Hepatocyte (in vitro differentiated cells): ENCODE measurements around the gene CDON. TPM values are rescaled to one million over a fixed set of nuclear protein-coding genes. Genes with fewer than 3 reads are reported as not detected.
"Not testable (repeated sequence)": the region's sequence is repeated elsewhere in the genome, so short reads cannot be mapped to it uniquely, and the experiment has no call there.

Source experiments
- DNase-seq: peaks from one replicate; pipeline ENCODE4 v3.0.0-alpha.2; 2016; ENCODE audit warnings: low spot score
- H2AFZ ChIP-seq: fragments of 200-600 bp; sonication (generic); 2 replicates; pipeline ENCODE4 v1.6.0; 2016; ENCODE audit warnings: antibody characterized with exemption, mild to moderate bottlenecking
- H3K27ac ChIP-seq: fragments of 200-600 bp; sonication (generic); 2 replicates; pipeline ENCODE4 v1.5.1; 2016; ENCODE audit warnings: mild to moderate bottlenecking
- H3K27me3 ChIP-seq: fragments of 200-600 bp; sonication (generic); 2 replicates; pipeline ENCODE4 v1.6.1; 2016
- H3K36me3 ChIP-seq: fragments of 200-600 bp; sonication (generic); replicated peaks from 2 replicates; pipeline ENCODE4 v1.5.1; 2016; ENCODE audit warnings: low read depth; ENCODE audit not compliant: insufficient read depth
- H3K4me1 ChIP-seq: fragments of 200-600 bp; sonication (generic); 2 replicates; pipeline ENCODE4 v1.5.1; 2016; ENCODE audit warnings: mild to moderate bottlenecking, moderate library complexity; ENCODE audit not compliant: insufficient read depth
- H3K4me2 ChIP-seq: fragments of 200-600 bp; sonication (generic); 2 replicates; pipeline ENCODE4 v1.6.0; 2016
- H3K4me3 ChIP-seq: fragments of 200-600 bp; sonication (generic); 2 replicates; pipeline ENCODE4 v1.5.1; 2016; ENCODE audit warnings: mild to moderate bottlenecking
- H3K79me2 ChIP-seq: fragments of 200-600 bp; sonication (generic); 2 replicates; pipeline ENCODE4 v1.6.0; 2017; ENCODE audit warnings: mild to moderate bottlenecking
- H3K9me2 ChIP-seq: fragments of 200-600 bp; sonication (generic); replicated peaks from 2 replicates; pipeline ENCODE4 v1.6.0; 2017; ENCODE audit warnings: mild to moderate bottlenecking; ENCODE audit not compliant: insufficient read depth
- H3K9me3 ChIP-seq: fragments of 200-600 bp; sonication (generic); 2 replicates; pipeline ENCODE4 v1.5.1; 2016; ENCODE audit warnings: low read depth, mild to moderate bottlenecking
- H4K20me1 ChIP-seq: fragments of 200-600 bp; sonication (generic); 2 replicates; pipeline ENCODE4 v1.6.0; 2016; ENCODE audit warnings: mild to moderate bottlenecking; ENCODE audit not compliant: insufficient read depth, poor library complexity, severe bottlenecking
- EZH2 ChIP-seq: fragments of 200-600 bp; sonication (generic); IDR thresholded peaks from 2 replicates; pipeline ENCODE4 v1.6.1; 2016; ENCODE audit warnings: antibody characterized with exemption, mild to moderate bottlenecking, borderline replicate concordance
- EZH2phosphoT487 ChIP-seq: fragments of 200-600 bp; sonication (generic); IDR thresholded peaks from one replicate; pipeline ENCODE4 v1.6.1; 2018; ENCODE audit warnings: antibody characterized with exemption, mild to moderate bottlenecking, low read depth, moderate library complexity; ENCODE audit not compliant: unreplicated experiment, severe bottlenecking
- WGBS: methylation state at CpG from one replicate; pipeline ENCODE4 v1.1.6; 2016; ENCODE audit warnings: low lambda C conversion rate; ENCODE audit errors: missing lambda C conversion rate; 5-methylcytosine and 5-hydroxymethylcytosine counted together
- polyA plus RNA-seq: library from polyadenylated mRNA; unstranded; fragments of >200 nt; fragmentation: Nextera tagmentation; extraction: Ambion mirVana; gene quantifications from 2 replicates; pipeline ENCODE4 v1.2.1, GENCODE V29; 2016
- total RNA-seq: library from RNA; depleted of rRNA; stranded (reverse); fragments of >200 nt; gene quantifications from 2 replicates; pipeline ENCODE4 v1.2.3, GENCODE V29; 2014
- TF ChIP-seq, protein P1 (sequence below): fragments of 200-600 bp; sonication (generic); IDR thresholded peaks from 2 replicates; pipeline ENCODE4 v1.5.1; 2016; ENCODE audit warnings: antibody characterized with exemption, mild to moderate bottlenecking; ENCODE audit not compliant: poor library complexity

Gene CDON
- total and polyA plus RNA-seq, 2 experiments from 2014 or later: 17.5 to 41.9 TPM

DNA sequence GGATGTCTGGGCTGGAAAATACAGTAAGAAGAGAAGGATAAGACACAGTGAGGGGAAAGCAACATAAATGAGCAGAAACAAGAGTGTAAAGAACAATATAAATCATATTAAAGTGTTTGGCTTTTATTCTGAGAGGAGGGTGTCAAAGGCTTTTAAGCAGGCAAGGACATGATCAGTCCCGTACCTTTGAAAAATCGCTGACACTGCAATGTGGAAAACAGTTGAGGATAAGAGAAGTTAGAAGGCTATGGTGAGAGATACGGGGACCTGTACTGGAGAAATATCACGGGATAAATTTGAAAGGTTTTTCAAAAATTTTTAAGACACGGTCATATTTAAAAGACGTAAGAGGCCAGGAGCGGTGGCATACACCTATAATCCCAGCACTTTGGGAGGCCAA lies 30.3 kb downstream of the CDON start:
- Histone ChIP-seq H3K4me2 (no peak overlapping the region), H3K27ac (no peak overlapping the region), H3K4me3 (no peak overlapping the region), H3K36me3 (no peaks in the 10 kb centered on the region), H4K20me1 (peaks cover 4% of the 10 kb centered on the region), H3K79me2 (peaks cover 35% of the 10 kb centered on the region), H3K4me1 (no peaks in the 10 kb centered on the region), H3K9me2 (no peaks in the 10 kb centered on the region), H2AFZ (no peak overlapping the region), H3K27me3 (no peaks in the 10 kb centered on the region), H3K9me3 (no peaks in the 10 kb centered on the region)
- TF ChIP-seq EZH2: no peak
- no peak for TF ChIP-seq EZH2phosphoT487
- TF ChIP-seq, protein P1, sequence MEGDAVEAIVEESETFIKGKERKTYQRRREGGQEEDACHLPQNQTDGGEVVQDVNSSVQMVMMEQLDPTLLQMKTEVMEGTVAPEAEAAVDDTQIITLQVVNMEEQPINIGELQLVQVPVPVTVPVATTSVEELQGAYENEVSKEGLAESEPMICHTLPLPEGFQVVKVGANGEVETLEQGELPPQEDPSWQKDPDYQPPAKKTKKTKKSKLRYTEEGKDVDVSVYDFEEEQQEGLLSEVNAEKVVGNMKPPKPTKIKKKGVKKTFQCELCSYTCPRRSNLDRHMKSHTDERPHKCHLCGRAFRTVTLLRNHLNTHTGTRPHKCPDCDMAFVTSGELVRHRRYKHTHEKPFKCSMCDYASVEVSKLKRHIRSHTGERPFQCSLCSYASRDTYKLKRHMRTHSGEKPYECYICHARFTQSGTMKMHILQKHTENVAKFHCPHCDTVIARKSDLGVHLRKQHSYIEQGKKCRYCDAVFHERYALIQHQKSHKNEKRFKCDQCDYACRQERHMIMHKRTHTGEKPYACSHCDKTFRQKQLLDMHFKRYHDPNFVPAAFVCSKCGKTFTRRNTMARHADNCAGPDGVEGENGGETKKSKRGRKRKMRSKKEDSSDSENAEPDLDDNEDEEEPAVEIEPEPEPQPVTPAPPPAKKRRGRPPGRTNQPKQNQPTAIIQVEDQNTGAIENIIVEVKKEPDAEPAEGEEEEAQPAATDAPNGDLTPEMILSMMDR: no peak
- DNase-seq: no peak
- 95% methylated on average over 7 of the region's 7 CpGs for WGBS

DNA sequence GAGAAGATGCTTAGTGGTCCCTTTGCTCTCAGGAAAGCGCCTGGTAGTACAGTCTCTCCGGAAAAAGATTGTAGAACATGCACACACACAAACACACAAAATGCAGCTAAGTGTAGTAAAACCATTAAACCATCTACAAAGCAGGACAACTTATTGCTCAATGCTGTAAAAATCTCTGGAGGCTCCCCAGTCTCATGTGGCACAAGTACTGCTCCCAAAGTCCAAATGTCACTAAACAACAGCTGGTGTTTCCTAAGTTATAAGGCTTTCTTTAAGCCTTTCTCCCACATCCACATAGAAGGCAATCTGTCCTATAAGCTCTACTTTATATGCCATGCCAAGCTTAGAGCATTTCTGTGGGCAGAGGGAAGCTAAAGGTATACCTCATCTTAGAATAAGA lies 32.9 kb downstream of the CDON start:
- H3K4me1 ChIP-seq: peaks cover 8% of the 10 kb centered on the region
- TF ChIP-seq EZH2phosphoT487 (no peak), EZH2 (no peak)
- TF ChIP-seq, protein P1: no peak
- H3K4me2 ChIP-seq: no peak overlapping the region
- H4K20me1 ChIP-seq: peaks cover 1% of the 10 kb centered on the region
- no peak overlapping the region for H3K4me3 ChIP-seq
- peak; percentile 33 for DNase-seq
- H3K79me2 ChIP-seq: peaks cover 21% of the 10 kb centered on the region
- no peaks in the 10 kb centered on the region for H3K9me2 ChIP-seq
- H3K27me3 ChIP-seq: no peaks in the 10 kb centered on the region
- H2AFZ ChIP-seq: no peak overlapping the region
- no peak overlapping the region for H3K27ac ChIP-seq
- 82% methylated on average over 2 of the region's 2 CpGs for WGBS
- H3K36me3 ChIP-seq: no peaks in the 10 kb centered on the region
- H3K9me3 ChIP-seq: no peaks in the 10 kb centered on the region

DNA sequence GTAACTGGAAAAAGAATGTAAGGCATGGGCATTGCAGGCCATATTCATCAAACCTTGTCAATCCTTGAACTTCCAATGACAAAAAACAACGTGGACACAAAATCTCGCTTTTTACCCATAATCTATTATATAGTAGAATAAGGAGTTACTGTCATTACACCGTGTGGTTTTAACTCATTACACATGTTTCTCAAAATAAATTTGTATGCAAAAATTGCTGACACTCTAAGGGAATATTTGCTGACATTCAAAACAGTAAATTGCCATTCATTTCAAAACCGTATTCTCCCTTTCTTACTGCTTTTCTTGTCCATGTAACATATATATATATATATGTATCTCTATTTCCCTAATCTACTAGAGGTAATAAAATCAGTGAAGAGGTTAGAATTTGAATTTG lies 33.4 kb downstream of the CDON start:
- Histone ChIP-seq H3K27me3 (no peaks in the 10 kb centered on the region), H3K4me1 (peaks cover 8% of the 10 kb centered on the region), H3K9me2 (no peaks in the 10 kb centered on the region), H3K9me3 (no peaks in the 10 kb centered on the region), H3K4me2 (no peak overlapping the region), H2AFZ (no peak overlapping the region), H3K36me3 (no peaks in the 10 kb centered on the region), H4K20me1 (no peaks in the 10 kb centered on the region), H3K27ac (no peak overlapping the region), H3K4me3 (no peak overlapping the region), H3K79me2 (peaks cover 17% of the 10 kb centered on the region)
- 94% methylated on average over 4 of the region's 4 CpGs for WGBS
- TF ChIP-seq, protein P1: no peak
- no peak for TF ChIP-seq EZH2phosphoT487
- no peak for TF ChIP-seq EZH2
- DNase-seq: no peak

DNA sequence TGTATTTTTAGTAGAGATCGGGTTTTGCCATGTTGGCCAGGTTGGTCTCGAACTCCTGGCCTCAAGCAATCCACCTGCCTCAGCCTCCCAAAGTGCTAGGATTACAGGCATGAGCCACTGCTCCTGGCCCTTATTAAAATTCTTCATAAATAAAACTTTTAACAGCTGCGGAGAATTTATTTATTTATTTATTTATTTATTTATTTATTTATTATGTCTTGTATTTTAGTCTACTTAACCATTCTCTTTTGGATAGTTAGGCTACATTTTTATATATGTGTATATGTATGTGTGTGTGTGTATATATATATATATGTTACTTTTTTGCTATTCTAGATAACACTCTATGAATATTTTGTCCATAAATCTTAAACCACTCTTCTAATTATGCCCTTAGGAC lies 34.1 kb downstream of the CDON start:
- not testable (repeated sequence) for H3K27me3 ChIP-seq, H2AFZ ChIP-seq, H3K4me2 ChIP-seq, H3K4me3 ChIP-seq, H4K20me1 ChIP-seq, H3K4me1 ChIP-seq, H3K36me3 ChIP-seq, DNase-seq, H3K9me3 ChIP-seq, H3K9me2 ChIP-seq, H3K27ac ChIP-seq
- 98% methylated on average over 3 of the region's 3 CpGs for WGBS
- H3K79me2 ChIP-seq: peaks cover 16% of the 10 kb centered on the region
